Ishikawa (cell line): Measurements from ENCODE around the gene NTS.

Experiments
- CEBPB ChIP-seq: IDR thresholded peaks from 2 replicates; pipeline ENCODE4 v1.6.1; 2012
- CREB1 ChIP-seq: IDR thresholded peaks from 2 replicates; pipeline ENCODE4 v1.6.1; 2012; ENCODE audit warnings: low read depth
- EGR1 ChIP-seq: IDR thresholded peaks from 2 replicates; pipeline ENCODE4 v1.6.1; 2012
- EP300 ChIP-seq: IDR thresholded peaks from 2 replicates; pipeline ENCODE4 v1.6.1; 2012; ENCODE audit warnings: borderline replicate concordance
- RAD21 ChIP-seq: IDR thresholded peaks from 2 replicates; pipeline ENCODE4 v1.6.1; 2012; ENCODE audit warnings: low read depth
- REST ChIP-seq: IDR thresholded peaks from 2 replicates; pipeline ENCODE4 v1.6.1; 2012; ENCODE audit warnings: low read depth, mild to moderate bottlenecking
- TAF1 ChIP-seq: IDR thresholded peaks from 2 replicates; pipeline ENCODE4 v1.6.1; 2012; ENCODE audit warnings: low read depth, mild to moderate bottlenecking
- USF1 ChIP-seq: IDR thresholded peaks from 2 replicates; pipeline ENCODE4 v1.6.1; 2012
- YY1 ChIP-seq: IDR thresholded peaks from 2 replicates; pipeline ENCODE4 v1.6.1; 2012; ENCODE audit warnings: low read depth

GRCh38 chr12:85927166-85927565 lies 53.1 kb downstream of the NTS start:
- TF ChIP-seq REST (no peak), CREB1 (no peak), EGR1 (no peak), TAF1 (no peak), USF1 (no peak), EP300 (no peak), CEBPB (no peak), RAD21 (no peak), YY1 (no peak)
